Myocyte (in vitro differentiated cells): ENCODE measurements around the gene TRPM3. TPM values are rescaled to one million over a fixed set of nuclear protein-coding genes. Genes with fewer than 3 reads are reported as not detected.
A peak's percentile ranks its signal among the peaks of the same experiment; 100 is the strongest.
"Not testable (repeated sequence)": the region's sequence is repeated elsewhere in the genome, so short reads cannot be mapped to it uniquely, and the experiment has no call there.

Source experiments
- DNase-seq: peaks from one replicate; pipeline ENCODE4 v3.0.0-alpha.2; 2012; ENCODE audit warnings: low read depth
- total RNA-seq: library from RNA; depleted of rRNA; stranded (reverse); fragments of >200 nt; gene quantifications from 2 replicates; pipeline ENCODE4 v1.2.3, GENCODE V29; 2014

TRPM3 gene
- total RNA-seq, 1 donor from 2014 or later = 0.45 TPM

GRCh38 chr9:70673844-70674243 lies 447.6 kb downstream of the TRPM3 start:
- DNase-seq = no peak

- peak; percentile 48 for DNase-seq
These were observed 449.2 kb downstream of the TRPM3 start for GRCh38 chr9:70672161-70672649.

DNA sequence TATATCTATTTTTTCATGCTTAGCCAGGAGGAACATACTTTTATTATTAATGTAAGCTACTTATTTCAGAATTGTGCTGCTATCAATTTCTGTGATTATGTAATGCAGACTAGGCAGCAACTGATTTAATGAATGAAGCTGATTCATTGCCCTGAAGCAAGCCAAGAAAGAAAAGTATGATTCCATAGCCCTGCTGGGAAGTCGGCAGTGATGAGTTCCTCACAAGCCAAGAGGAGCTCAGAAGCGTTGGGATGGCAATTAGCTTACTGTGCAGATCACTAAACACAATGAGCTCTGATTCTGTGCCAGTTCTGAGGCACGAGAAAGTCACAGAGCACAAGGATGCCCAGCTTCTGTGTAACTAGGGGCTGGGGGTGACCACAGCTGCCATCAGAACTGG lies 452.7 kb downstream of the TRPM3 start:
- no peak for DNase-seq

GRCh38 chr9:70658765-70659164 lies 462.7 kb downstream of the TRPM3 start:
- DNase-seq = no peak

DNA sequence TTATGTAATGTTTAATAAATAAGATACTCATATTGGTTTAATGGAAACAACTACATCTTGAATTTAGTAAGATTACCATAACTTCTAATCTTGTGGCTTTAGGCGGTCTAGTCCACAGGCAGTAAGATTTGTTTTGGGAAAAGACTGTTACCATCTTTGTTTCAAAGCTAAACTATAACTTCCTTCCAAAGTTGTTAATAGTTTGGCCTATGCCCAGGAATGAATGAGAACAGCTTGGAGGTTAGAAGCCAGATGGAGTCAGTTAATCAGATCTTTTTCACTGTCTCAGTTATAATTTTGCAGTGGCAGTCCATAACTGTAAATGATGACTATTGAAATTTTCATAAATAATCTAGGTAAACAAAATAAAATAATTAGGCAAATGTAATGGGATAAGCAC lies 465.1 kb downstream of the TRPM3 start:
- DNase-seq = no peak

- DNase-seq = no peak
These were observed 467.3 kb downstream of the TRPM3 start for GRCh38 chr9:70654144-70654543.

GRCh38 chr9:70644627-70645026 lies 476.8 kb downstream of the TRPM3 start:
- not testable (repeated sequence) for DNase-seq

DNA sequence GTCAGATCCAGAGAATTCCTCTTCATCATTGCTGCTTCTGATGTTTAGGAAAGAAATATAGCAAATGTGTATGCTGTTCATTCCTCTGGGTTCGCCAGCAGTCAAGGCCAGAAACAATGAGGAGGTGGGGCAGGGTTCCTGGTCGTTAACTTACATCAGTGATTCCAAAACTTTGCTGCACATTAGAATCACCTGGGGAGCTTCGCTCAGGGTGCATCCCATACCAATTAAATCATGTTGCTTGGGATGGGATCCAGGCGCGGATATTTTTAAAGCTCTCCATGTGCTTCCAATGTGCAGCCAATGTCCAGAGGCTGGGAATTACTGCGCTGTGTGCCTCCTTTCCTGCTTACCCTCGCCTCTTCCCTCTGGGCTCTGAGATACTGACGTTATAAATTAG lies 479.1 kb downstream of the TRPM3 start:
- no peak for DNase-seq

DNA sequence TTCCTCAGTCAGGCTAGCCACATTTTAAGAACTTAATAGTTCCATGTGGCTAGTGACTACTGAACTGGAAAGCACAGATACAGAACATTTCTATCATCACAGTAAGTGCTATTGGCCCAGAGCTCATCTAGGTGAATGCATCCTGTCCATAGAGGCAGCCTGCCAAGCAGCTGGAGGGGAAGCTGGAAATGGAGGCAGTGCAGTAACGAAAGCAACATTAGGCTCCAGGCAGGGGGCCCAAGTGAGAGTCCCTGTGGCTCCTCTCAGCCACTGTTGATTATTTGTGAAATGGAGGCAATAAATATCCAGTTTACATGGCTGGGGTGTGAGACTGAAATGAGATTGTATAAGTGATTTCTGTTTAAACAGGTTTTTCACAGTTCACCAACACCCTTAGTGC lies 479.8 kb downstream of the TRPM3 start:
- DNase-seq = no peak

GRCh38 chr9:70641031-70641430 lies 480.4 kb downstream of the TRPM3 start:
- DNase-seq = no peak

GRCh38 chr9:70639853-70640814 lies 481.3 kb downstream of the TRPM3 start:
- DNase-seq = peak; percentile 75

GRCh38 chr9:70635790-70636189 lies 485.6 kb downstream of the TRPM3 start:
- no peak for DNase-seq

DNA sequence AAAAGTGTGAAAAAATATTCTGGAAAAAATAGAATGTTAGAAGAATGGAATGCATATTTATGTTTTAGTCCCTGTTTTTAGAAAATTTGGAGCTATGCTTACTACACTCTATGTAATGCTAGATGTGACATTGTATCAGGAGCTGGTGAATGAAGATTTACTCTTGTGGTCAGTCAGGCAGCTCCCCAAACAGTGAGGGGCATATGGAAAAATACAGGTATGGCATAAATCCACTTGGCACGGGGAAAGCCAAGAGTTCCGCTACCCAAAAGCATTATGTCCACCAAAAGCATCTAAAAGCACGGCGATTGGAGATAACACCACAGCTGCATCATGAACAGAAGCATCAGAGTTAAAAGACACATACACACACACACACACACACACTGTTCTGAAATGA lies 486.7 kb downstream of the TRPM3 start:
- DNase-seq = no peak

DNA sequence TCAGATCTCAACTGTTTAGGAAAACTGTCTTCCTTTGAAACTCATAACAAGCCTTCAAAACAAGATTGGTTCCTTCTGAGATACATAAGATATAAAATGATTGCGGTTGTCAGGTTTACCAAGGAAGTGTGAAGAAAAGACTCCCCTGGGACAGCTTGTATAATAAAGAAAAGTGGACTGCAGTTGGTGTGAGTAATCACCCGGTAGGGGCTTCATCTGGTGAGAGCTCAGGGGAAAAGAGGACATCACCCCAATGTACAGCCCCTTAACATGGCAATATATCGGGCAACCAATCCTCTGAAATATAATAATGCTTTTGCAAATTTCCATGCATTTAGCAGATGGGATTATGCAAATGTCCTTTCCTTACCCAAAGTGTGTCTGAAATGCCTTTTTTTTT lies 490.4 kb downstream of the TRPM3 start:
- DNase-seq = no peak

GRCh38 chr9:70629080-70629685 lies 492.2 kb downstream of the TRPM3 start:
- DNase-seq = not testable (repeated sequence)

DNA sequence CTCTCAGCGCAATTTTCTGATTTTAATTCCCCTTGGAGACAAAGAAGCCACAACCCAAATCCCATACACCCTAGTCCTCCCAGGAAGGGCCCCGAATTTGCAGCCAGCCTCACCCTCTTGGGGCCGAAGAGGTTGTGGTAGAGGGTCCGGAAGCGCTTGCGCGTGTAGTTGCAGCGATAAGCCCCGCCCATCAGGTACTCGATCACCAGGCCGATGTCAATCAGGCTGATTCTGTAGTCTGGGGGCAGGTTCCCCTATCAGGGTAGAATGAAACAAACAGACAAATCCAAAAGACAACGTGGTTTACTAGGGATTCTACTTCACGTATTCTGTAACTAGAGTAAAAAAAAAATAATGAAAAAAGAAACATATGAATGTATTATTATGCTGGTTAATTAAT lies 496.3 kb downstream of the TRPM3 start:
- no peak for DNase-seq

DNA sequence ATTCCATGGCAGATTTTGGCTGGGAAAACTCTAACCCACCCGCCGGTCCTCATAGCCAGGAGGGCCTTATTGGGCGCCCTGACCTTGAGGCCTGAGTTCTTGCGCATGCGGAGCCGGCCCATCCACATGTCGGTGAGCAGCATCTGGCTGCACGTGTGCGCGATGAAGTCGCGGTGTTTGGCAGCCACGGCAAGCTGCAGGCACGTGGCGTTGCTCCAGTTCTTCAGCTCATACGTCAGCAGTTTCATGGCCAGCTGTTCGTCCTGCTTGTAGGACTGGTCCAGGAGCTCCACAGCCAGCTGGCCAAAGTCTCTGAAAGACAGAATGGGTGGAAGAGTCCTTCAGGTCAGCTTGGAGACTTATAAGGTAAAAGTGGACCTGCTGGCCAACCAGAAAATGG lies 502.6 kb downstream of the TRPM3 start:
- DNase-seq = no peak

- no peak for DNase-seq
These were observed 504.2 kb downstream of the TRPM3 start for GRCh38 chr9:70617033-70617828.

- no peak for DNase-seq
These were observed 505.0 kb downstream of the TRPM3 start for GRCh38 chr9:70616228-70616990.

GRCh38 chr9:70615464-70616138 lies 505.8 kb downstream of the TRPM3 start:
- no peak for DNase-seq
